Measurements from ENCODE around the gene BTBD6. TPM values are rescaled to one million over a fixed set of nuclear protein-coding genes. Genes with fewer than 3 reads are reported as not detected.

The BTBD6 gene
- total and polyA plus RNA-seq, 2 experiments from 2014 or later = 5.3 to 77.5 TPM

GRCh38 chr14:105215602-105216001, 32.7 kb upstream of the BTBD6 start:
- H3K9me2 ChIP-seq (ENCODE audit: insufficient read depth) = no peaks in the 10 kb centered on the region
- H3K4me3 ChIP-seq = no peak overlapping the region
- H3K36me3 ChIP-seq (ENCODE audit: low read depth) = no peaks in the 10 kb centered on the region
- in situ Hi-C loops (cut with MboI) = no loop called here
- TF ChIP-seq EZH2phosphoT487 (IDR thresholded peaks at IDR 0.05; ENCODE audit: insufficient read depth, low read depth) (no peak), EZH2 (IDR thresholded peaks at IDR 0.05; ENCODE audit: insufficient read depth, poor library complexity, severe bottlenecking) (no peak)
- no peak overlapping the region for H3K9ac ChIP-seq
- H3K79me2 ChIP-seq (ENCODE audit: insufficient read depth) = no peaks in the 10 kb centered on the region
- H3K9me3 ChIP-seq (ENCODE audit: low read depth) = no peaks in the 10 kb centered on the region
- no peaks in the 10 kb centered on the region for H3K4me1 ChIP-seq (ENCODE audit: insufficient read depth)
- WGBS, 2 experiments (ENCODE audit: low coverage in 1 of 2, low lambda C conversion rate in 2 of 2, missing lambda C conversion rate in 2 of 2) = 72 to 81% methylated on average over 3 of the region's 3 CpGs
- no peaks in the 10 kb centered on the region for H3F3A ChIP-seq (ENCODE audit: insufficient read depth)
- no peak for DNase-seq
- H2AFZ ChIP-seq = no peak overlapping the region
- H3K4me2 ChIP-seq (ENCODE audit: unreplicated experiment) = no peak overlapping the region
- H4K20me1 ChIP-seq (ENCODE audit: insufficient read depth) = no peaks in the 10 kb centered on the region
- H3K27me3 ChIP-seq (replicated peaks; ENCODE audit: insufficient read depth) = no peaks in the 10 kb centered on the region
- H3K27ac ChIP-seq = no peak overlapping the region

- Histone ChIP-seq H3K9me2 (ENCODE audit: insufficient read depth) (no peaks in the 10 kb centered on the region), H3K27me3 (replicated peaks; ENCODE audit: insufficient read depth) (no peaks in the 10 kb centered on the region), H2AFZ (no peak overlapping the region), H3F3A (ENCODE audit: insufficient read depth) (no peaks in the 10 kb centered on the region), H3K4me1 (ENCODE audit: insufficient read depth) (no peaks in the 10 kb centered on the region), H3K4me3 (no peak overlapping the region), H3K9ac (no peak overlapping the region), H3K9me3 (ENCODE audit: low read depth) (no peaks in the 10 kb centered on the region), H3K36me3 (ENCODE audit: low read depth) (no peaks in the 10 kb centered on the region), H3K79me2 (ENCODE audit: insufficient read depth) (no peaks in the 10 kb centered on the region), H3K4me2 (ENCODE audit: unreplicated experiment) (no peak overlapping the region), H3K27ac (no peak overlapping the region), H4K20me1 (ENCODE audit: insufficient read depth) (no peaks in the 10 kb centered on the region)
- WGBS, 2 experiments (ENCODE audit: low coverage in 1 of 2, low lambda C conversion rate in 2 of 2, missing lambda C conversion rate in 2 of 2) = 92 to 94% methylated on average over 26 to 30 of the region's 30 CpGs
- in situ Hi-C loops (cut with MboI) = no loop called here
- TF ChIP-seq EZH2 (IDR thresholded peaks at IDR 0.05; ENCODE audit: insufficient read depth, poor library complexity, severe bottlenecking) (no peak), EZH2phosphoT487 (IDR thresholded peaks at IDR 0.05; ENCODE audit: insufficient read depth, low read depth) (no peak)
- no peak for DNase-seq
Measured at GRCh38 chr14:105216490-105217247, 31.7 kb upstream of the BTBD6 start.

GRCh38 chr14:105217774-105218173, 30.6 kb upstream of the BTBD6 start:
- H3K9ac ChIP-seq = no peak overlapping the region
- H3K27ac ChIP-seq = no peak overlapping the region
- no peaks in the 10 kb centered on the region for H3K36me3 ChIP-seq (ENCODE audit: low read depth)
- in situ Hi-C loops (cut with MboI) = no loop called here
- H3K4me2 ChIP-seq (ENCODE audit: unreplicated experiment) = no peak overlapping the region
- no peaks in the 10 kb centered on the region for H3K4me1 ChIP-seq (ENCODE audit: insufficient read depth)
- H3K9me2 ChIP-seq (ENCODE audit: insufficient read depth) = no peaks in the 10 kb centered on the region
- TF ChIP-seq EZH2phosphoT487 (IDR thresholded peaks at IDR 0.05; ENCODE audit: insufficient read depth, low read depth) (no peak), EZH2 (IDR thresholded peaks at IDR 0.05; ENCODE audit: insufficient read depth, poor library complexity, severe bottlenecking) (no peak)
- H2AFZ ChIP-seq = no peak overlapping the region
- H3K4me3 ChIP-seq = no peak overlapping the region
- no peaks in the 10 kb centered on the region for H3F3A ChIP-seq (ENCODE audit: insufficient read depth)
- DNase-seq = no peak
- 95 to 96% methylated on average over 10 to 11 of the region's 11 CpGs for WGBS, 2 experiments (ENCODE audit: low coverage in 1 of 2, low lambda C conversion rate in 2 of 2, missing lambda C conversion rate in 2 of 2)
- H3K79me2 ChIP-seq (ENCODE audit: insufficient read depth) = no peaks in the 10 kb centered on the region
- H3K27me3 ChIP-seq (replicated peaks; ENCODE audit: insufficient read depth) = no peaks in the 10 kb centered on the region
- no peaks in the 10 kb centered on the region for H4K20me1 ChIP-seq (ENCODE audit: insufficient read depth)
- H3K9me3 ChIP-seq (ENCODE audit: low read depth) = no peaks in the 10 kb centered on the region

GRCh38 chr14:105218611-105219010, 29.7 kb upstream of the BTBD6 start:
- Histone ChIP-seq H3K36me3 (ENCODE audit: low read depth) (no peaks in the 10 kb centered on the region), H3F3A (ENCODE audit: insufficient read depth) (no peaks in the 10 kb centered on the region), H2AFZ (no peak overlapping the region), H3K4me2 (ENCODE audit: unreplicated experiment) (no peak overlapping the region), H3K9ac (no peak overlapping the region), H3K27ac (no peak overlapping the region), H3K79me2 (ENCODE audit: insufficient read depth) (no peaks in the 10 kb centered on the region), H3K4me1 (ENCODE audit: insufficient read depth) (no peaks in the 10 kb centered on the region), H3K4me3 (no peak overlapping the region), H4K20me1 (ENCODE audit: insufficient read depth) (no peaks in the 10 kb centered on the region), H3K9me2 (ENCODE audit: insufficient read depth) (no peaks in the 10 kb centered on the region), H3K9me3 (ENCODE audit: low read depth) (no peaks in the 10 kb centered on the region), H3K27me3 (replicated peaks; ENCODE audit: insufficient read depth) (no peaks in the 10 kb centered on the region)
- WGBS, 2 experiments (ENCODE audit: low coverage in 1 of 2, low lambda C conversion rate in 2 of 2, missing lambda C conversion rate in 2 of 2) = 95 to 98% methylated on average over 18 to 19 of the region's 19 CpGs
- in situ Hi-C loops (cut with MboI) = no loop called here
- DNase-seq = no peak
- TF ChIP-seq EZH2 (IDR thresholded peaks at IDR 0.05; ENCODE audit: insufficient read depth, poor library complexity, severe bottlenecking) (no peak), EZH2phosphoT487 (IDR thresholded peaks at IDR 0.05; ENCODE audit: insufficient read depth, low read depth) (no peak)

Measured in GM23248 (cell line).